Activated gamma-delta T cell (primary cell): Measurements from ENCODE around the gene SPAG16.
"Not testable (repeated sequence)": the region's sequence is repeated elsewhere in the genome, so short reads cannot be mapped to it uniquely, and the experiment has no call there.

Source experiments
- DNase-seq: peaks from one replicate; lab custom pipeline; 2025; lab: John Stamatoyannopoulos, UW

SPAG16 gene

DNA sequence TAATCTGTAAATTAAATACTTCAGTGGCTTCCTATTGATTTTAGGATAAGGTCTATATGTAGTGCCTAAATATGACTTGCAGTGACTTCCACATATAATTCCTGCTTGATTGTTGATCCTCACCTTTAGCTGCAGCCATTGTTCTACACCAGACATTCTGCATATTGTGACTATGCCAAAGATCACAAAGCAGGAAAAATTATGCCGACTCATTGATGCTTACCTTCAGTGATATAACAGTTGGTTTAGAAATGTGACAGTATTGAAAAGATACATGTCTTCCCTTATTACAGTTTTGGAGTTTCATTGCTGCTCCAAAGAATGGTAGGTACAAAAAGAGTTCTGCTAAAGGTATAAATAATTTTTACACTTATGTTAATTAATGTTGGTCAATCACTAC, 12.3 kb upstream of the SPAG16 start:
- DNase-seq, result no peak

- DNase-seq, result no peak
These were observed 10.1 kb upstream of the SPAG16 start for GRCh38 chr2:213274143-213274542.

DNA sequence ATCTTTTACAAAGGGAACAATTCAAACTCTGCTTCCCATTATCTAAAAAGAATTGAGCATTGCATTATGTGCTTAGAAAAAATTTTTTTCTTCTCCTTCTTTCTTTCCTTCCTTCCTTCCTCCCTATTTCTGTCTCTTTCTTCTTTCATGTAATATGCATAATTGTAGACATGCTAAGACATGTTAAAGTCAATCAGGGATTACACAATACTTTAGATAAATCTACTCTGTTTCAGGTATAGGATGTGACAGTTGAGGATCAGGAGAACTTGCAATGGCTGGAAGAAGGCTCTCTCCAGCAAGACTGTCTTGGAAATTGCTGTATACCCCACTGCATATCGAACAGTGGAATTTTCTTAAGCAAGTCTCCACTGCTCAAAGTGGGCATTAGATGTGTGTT, 9.0 kb upstream of the SPAG16 start:
- no peak for DNase-seq

DNA sequence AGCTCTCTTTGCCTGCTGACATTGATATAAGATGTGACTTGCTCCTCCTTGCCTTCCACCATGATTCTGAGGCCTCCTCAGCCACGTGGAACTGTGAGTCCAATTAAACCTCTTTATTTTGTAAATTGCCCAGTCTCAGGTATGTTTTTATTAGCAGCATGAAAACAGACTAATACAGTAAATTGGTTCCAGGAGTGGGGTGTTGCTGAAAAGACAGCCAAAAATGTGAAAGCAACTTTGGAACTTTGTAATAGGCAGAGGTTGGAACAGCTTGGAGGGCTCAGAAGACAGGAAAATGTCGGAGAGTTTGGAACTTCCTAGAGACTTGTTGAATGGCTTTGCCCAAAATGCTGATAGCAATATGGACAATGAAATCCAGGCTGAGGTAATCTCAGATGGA, 7.1 kb upstream of the SPAG16 start:
- DNase-seq, result not testable (repeated sequence)

DNA sequence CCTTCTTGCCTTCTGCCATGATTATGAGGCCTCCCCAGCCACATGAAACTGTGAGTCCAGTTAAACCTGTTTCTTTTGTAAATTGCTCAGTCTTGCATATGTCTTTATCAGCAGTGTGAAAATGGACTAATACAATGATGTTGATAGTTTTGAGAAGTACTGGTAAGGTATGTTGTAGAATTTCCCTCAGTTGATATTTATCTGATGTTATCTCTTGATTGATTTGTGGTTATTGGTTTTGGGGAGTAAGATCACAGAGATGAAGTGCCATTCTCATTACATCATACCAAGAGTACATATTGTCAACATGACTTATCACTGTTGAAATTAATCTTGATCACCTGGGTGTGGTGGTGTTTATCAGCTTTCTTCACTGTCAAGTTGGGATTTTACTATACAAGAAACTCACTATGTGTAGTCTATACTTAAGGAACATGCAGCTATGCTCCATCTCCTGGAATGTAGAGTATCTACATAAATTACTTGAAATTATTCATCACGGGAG, 5.1 kb upstream of the SPAG16 start:
- no peak for DNase-seq

- DNase-seq, result no peak
These were observed 4.3 kb upstream of the SPAG16 start for GRCh38 chr2:213279971-213280370.

- DNase-seq, result no peak
These were observed 3.1 kb upstream of the SPAG16 start for GRCh38 chr2:213281156-213281555.

DNA sequence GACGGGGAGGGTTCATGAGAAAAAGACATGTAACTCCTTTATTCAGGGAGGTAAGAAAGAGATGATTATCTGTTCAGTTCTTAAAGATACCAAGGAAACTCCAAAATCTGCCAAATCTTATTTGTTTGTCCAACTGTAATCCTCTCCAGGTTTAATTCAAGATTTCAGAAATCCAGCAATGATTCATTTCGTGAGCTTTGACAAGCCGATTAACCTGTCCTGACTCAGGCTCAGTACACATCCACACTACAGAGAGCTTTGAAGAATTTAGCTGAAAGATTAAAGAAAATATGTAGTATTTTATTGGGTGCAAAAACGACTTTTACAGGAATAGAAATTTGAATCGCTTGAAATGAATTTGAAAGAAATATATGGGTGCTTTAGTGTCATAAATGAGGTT, 1.1 kb downstream of the SPAG16 start:
- DNase-seq, result no peak

- DNase-seq, result no peak
These were observed 1.9 kb downstream of the SPAG16 start for GRCh38 chr2:213286161-213286560.

DNA sequence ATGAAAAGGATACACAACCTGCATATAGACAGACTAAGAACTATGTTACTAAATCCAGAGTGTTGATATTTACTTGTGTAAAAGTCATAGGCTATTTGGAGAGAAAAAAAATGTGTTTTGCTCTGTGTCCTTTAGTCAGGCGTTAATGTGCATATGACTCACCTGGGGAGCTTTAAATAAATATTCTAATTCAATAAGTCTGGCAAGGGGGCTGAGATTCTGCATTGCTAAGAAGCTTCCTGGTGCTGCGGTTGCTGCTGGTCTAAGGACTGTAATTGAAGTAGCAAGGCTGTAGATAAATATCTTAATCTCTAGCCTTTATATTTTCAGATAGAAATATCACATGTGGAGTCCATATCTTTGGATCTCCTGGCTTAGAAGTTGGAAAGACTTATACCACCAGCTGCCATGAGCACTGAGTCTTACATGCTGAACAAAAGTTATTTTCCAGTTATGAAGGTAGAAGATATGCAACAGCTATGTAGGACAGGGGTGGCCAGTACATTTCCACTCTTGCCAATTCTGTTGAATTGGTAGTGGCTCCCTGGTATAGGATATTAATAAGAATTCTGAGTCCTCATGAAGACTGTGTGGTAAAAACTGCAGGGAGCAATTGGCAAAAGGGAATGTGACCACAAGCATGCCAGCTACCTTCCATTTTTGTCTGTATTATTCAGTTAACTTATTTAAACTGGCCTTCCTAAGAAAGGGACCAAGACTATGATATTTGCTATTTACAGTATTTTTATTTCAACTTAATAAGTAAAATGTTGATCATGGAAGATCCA, 4.8 kb downstream of the SPAG16 start:
- no peak for DNase-seq

DNA sequence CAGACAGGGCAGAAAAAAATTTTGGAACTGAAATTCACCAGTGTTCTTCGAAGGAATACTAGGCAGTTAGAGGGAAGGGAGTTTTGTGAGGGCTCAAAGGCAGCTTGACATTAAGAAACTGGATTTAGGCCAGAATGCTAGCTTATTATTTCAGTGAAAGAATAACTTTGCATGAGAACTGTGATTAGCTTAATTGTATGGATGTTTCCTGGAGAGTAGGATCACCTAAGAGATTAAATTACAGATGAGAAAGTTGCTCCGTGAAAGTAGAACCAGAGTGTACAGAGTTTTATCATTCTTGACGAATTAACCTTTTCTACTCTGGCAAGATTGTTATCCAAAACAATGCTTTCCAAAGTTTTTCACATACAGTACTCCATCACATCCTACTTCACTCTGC, 6.2 kb downstream of the SPAG16 start:
- no peak for DNase-seq

GRCh38 chr2:213296270-213296669, 12.0 kb downstream of the SPAG16 start:
- no peak for DNase-seq

- no peak for DNase-seq
These were observed 22.2 kb downstream of the SPAG16 start for GRCh38 chr2:213306316-213306942.

GRCh38 chr2:213315168-213315876, 31.1 kb downstream of the SPAG16 start:
- DNase-seq, result no peak

- DNase-seq, result no peak
These were observed 31.9 kb downstream of the SPAG16 start for GRCh38 chr2:213316001-213316735.

DNA sequence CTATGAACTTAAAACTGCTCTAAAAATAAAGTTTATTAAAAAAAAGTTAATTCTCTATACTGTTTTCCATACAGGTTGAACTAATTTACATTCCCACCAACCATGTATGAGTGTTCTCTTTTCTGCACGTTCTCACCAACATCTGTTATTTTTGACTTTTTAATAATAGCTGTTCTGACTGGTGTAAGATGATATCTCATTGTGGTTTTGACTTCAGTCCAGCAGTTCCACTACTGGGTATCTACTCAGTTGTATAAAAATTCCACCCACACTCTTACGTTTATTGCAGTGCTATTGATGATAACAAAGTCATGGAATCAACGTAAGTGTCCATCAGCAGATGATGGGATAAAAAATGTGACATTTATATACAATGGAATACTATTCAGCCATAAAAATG, 33.7 kb downstream of the SPAG16 start:
- DNase-seq, result no peak

DNA sequence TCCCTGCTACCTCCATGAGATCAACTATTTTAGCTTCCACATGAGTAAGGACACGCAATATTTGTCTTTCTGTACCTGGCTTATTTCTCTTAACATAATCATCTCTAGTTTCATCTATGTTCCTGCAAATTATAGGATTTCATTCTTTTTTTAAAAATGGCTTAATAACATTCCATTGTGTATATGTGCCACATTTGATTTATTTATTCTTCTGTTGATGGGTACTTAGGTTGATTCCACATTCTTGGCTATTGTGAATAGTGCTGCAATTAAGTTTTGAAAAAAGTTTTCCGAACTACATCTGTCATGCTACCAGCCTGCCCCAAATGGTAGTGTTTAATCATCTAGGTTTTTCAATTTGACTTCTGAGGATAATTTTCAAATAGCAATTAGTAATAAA, 36.3 kb downstream of the SPAG16 start:
- no peak for DNase-seq

GRCh38 chr2:213336253-213336770, 52.0 kb downstream of the SPAG16 start:
- DNase-seq, result no peak

GRCh38 chr2:213353419-213353818, 69.2 kb downstream of the SPAG16 start:
- DNase-seq, result no peak

GRCh38 chr2:213376644-213377043, 92.4 kb downstream of the SPAG16 start:
- DNase-seq, result no peak

- DNase-seq, result not testable (repeated sequence)
These were observed 122.8 kb downstream of the SPAG16 start for GRCh38 chr2:213407027-213407426.
